Type B pancreatic cell (in vitro differentiated cells): Measurements from ENCODE around the gene LRRC31. TPM values are rescaled to one million over a fixed set of nuclear protein-coding genes. Genes with fewer than 3 reads are reported as not detected.

Experiments used
- DNase-seq: peaks from one replicate; pipeline ENCODE4 v3.0.0; 2021; ENCODE audit warnings: mixed read lengths; ENCODE audit not compliant: unreplicated experiment; ENCODE audit errors: extremely low spot score
- H3K27ac Mint-ChIP-seq: 2 replicates; pipeline ENCODE4 v1.8.0; 2021; ENCODE audit warnings: mild to moderate bottlenecking, mixed read lengths
- H3K27me3 Mint-ChIP-seq: 2 replicates; pipeline ENCODE4 v1.8.0; 2021; ENCODE audit warnings: mixed read lengths
- H3K36me3 Mint-ChIP-seq: 2 replicates; pipeline ENCODE4 v1.8.0; 2021; ENCODE audit warnings: mixed read lengths
- H3K4me1 Mint-ChIP-seq: one replicate; pipeline ENCODE4 v1.8.0; 2021; ENCODE audit warnings: mixed read lengths; ENCODE audit not compliant: unreplicated experiment
- H3K4me3 Mint-ChIP-seq: 2 replicates; pipeline ENCODE4 v1.8.0; 2021; ENCODE audit warnings: mild to moderate bottlenecking, mixed read lengths
- H3K9me3 Mint-ChIP-seq: 2 replicates; pipeline ENCODE4 v1.8.0; 2021; ENCODE audit warnings: mixed read lengths
- total RNA-seq: library from RNA; stranded (reverse); gene quantifications from 2 replicates; pipeline ENCODE4 v1.2.1, GENCODE V29; 2021; ENCODE audit warnings: low replicate concordance
- TF ChIP-seq, protein P1 (sequence below): fragments of 200-600 bp; sonication (generic); conservative IDR thresholded peaks from 2 replicates; pipeline ENCODE4 v1.5.0; 2021; ENCODE audit warnings: antibody characterized with exemption, mild to moderate bottlenecking

LRRC31 gene
- total RNA-seq, 1 donor from 2014 or later, result 1.4 TPM

DNA sequence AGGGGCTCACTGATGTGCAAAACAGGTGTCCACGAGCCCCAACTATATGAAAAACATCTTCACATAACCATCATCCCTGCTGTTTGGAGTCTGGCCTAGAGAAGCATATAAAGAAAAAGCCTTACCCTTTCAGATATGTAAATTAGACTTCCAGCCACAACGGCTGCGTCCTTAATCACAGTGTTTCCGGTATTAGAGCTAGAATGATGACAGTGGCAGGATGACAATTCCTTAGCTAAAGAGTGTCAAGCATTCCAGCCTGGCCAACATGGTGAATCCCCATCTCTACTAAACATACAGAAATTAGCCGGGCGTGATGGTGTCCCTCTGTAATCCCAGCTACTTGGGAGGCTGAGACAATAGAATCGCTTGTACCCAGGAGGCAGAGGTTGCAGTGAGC is 22.2 kb upstream of the LRRC31 start:
- H3K4me1 Mint-ChIP-seq, result no peaks in the 10 kb centered on the region
- no peaks in the 10 kb centered on the region for H3K27me3 Mint-ChIP-seq
- H3K27ac Mint-ChIP-seq, result no peak overlapping the region
- H3K9me3 Mint-ChIP-seq, result no peaks in the 10 kb centered on the region
- TF ChIP-seq, protein P1, sequence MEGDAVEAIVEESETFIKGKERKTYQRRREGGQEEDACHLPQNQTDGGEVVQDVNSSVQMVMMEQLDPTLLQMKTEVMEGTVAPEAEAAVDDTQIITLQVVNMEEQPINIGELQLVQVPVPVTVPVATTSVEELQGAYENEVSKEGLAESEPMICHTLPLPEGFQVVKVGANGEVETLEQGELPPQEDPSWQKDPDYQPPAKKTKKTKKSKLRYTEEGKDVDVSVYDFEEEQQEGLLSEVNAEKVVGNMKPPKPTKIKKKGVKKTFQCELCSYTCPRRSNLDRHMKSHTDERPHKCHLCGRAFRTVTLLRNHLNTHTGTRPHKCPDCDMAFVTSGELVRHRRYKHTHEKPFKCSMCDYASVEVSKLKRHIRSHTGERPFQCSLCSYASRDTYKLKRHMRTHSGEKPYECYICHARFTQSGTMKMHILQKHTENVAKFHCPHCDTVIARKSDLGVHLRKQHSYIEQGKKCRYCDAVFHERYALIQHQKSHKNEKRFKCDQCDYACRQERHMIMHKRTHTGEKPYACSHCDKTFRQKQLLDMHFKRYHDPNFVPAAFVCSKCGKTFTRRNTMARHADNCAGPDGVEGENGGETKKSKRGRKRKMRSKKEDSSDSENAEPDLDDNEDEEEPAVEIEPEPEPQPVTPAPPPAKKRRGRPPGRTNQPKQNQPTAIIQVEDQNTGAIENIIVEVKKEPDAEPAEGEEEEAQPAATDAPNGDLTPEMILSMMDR, result no peak
- no peaks in the 10 kb centered on the region for H3K36me3 Mint-ChIP-seq
- H3K4me3 Mint-ChIP-seq, result no peak overlapping the region
- no peak for DNase-seq

DNA sequence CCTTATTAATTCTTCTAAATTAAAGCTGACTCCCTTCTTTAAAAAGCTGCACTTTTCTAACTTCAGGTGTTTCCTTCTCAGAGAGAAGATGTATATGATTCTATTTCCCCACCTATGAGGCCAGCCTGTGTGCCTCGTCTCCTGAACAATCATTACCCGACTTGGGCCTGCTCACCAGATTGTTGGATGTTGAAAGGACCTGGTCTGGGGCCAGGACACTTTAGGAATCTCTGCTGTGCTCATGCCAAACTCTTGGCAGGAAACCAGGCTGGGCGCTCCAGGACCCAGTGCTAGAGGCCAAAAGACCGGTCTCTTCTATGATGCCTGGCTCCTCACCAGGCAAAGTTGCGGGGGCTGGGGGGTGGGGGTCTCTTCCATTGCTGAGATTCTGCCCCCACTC is 16.9 kb upstream of the LRRC31 start:
- Mint-ChIP-seq H3K4me3 (no peak overlapping the region), H3K36me3 (no peaks in the 10 kb centered on the region), H3K27ac (no peak overlapping the region), H3K27me3 (no peaks in the 10 kb centered on the region), H3K9me3 (no peaks in the 10 kb centered on the region), H3K4me1 (no peaks in the 10 kb centered on the region)
- no peak for DNase-seq
- TF ChIP-seq, protein P1, result no peak

DNA sequence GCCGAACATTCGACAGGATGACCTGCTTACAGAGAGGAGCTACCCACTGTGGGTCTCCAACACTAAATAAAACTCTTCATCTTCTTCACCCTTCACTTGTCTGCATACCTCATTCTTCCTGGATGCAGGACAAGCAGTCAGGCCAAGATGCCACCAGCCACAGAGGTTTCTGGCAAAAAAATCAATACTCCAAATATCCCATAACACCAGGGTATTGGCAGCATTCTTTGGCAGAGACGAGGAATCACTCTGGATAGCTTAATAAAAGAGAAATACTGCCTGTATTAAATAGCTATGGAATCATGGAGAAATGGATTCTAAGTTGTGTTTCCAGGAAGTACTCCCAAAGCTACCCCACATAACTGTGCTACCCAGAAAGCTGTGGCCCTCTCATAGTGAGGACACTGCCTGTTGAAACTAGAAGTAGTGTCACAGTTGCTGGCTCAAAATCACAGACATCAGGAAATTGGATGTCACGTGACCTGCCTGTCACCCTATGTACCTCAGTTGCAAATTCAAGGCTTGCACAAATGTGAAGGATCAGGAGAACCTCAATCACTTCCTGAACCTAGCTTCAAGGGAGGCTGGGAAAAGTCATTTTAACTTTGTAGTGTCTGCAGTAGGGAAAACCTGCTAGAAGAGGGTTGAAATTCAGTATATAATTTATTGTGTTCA is 11.0 kb upstream of the LRRC31 start:
- DNase-seq, result no peak
- no peaks in the 10 kb centered on the region for H3K9me3 Mint-ChIP-seq
- H3K4me3 Mint-ChIP-seq, result no peak overlapping the region
- no peak overlapping the region for H3K27ac Mint-ChIP-seq
- no peaks in the 10 kb centered on the region for H3K27me3 Mint-ChIP-seq
- H3K4me1 Mint-ChIP-seq, result no peaks in the 10 kb centered on the region
- TF ChIP-seq, protein P1, result no peak
- no peaks in the 10 kb centered on the region for H3K36me3 Mint-ChIP-seq

DNA sequence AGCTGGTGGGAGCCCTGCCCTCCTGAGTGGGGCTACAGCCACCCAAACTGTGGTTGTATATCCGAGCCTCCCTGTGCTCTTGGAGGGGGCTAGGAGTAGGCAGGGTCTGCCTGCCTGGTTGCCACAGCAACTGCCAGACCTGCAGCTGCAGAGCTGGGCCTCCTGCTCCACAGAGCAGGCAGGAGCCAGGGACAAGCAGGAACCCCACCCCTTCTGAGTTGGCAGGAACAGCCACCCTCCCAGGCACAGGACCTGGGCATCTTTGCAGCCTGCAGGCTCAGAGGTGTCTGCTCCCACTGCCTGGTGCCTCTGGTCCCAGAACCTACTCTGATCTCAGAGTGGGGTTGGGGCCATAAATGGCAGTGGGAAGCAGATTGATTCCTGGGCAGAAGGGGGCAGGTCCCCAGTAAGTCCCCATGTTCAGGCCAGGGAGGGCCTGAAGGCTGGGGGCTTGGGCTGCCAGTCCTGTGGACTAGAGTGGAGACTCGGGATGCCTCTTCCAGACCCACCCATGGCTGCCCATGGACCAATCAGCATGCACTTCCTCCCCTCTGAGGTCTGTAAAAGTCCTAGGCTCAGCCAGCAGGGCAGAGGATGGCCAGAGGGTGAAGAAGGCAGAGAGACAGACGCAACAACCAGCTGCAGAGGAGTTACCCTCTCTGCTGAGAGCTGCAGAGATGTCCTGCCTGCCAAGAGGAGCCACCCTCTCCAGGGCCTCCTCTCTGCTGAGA is 10.3 kb upstream of the LRRC31 start:
- H3K4me1 Mint-ChIP-seq, result no peaks in the 10 kb centered on the region
- DNase-seq, result no peak
- no peak overlapping the region for H3K4me3 Mint-ChIP-seq
- no peaks in the 10 kb centered on the region for H3K9me3 Mint-ChIP-seq
- H3K27me3 Mint-ChIP-seq, result no peaks in the 10 kb centered on the region
- TF ChIP-seq, protein P1, result no peak
- no peaks in the 10 kb centered on the region for H3K36me3 Mint-ChIP-seq
- no peak overlapping the region for H3K27ac Mint-ChIP-seq

DNA sequence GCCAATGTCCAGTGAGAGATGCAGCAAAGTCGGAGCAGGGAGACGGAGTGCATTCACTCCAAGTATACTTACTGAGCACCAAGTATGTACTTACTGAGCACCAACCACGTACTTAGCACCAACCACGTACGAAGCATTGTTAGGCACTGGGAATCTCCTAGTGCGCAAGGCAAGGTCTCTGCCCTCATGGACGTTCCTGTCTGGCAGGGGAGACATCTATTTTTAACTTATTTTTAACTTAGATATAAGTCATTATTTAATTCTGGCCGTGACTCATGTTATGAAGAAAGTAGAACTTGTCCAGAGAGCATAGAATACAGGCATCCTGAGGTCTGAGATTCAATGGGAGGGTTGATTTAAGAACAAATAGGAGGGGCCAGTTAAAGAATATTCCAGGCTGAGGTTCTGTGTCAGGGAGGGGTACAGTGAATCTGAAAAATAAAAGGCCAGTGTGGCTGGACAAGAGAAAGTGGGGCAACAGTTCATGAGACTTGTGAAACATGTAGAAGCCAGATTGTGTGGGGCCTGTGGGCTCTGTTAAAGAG is 9.3 kb upstream of the LRRC31 start:
- Mint-ChIP-seq H3K4me3 (no peak overlapping the region), H3K36me3 (no peaks in the 10 kb centered on the region), H3K9me3 (peaks cover 5% of the 10 kb centered on the region), H3K27ac (no peak overlapping the region), H3K4me1 (no peaks in the 10 kb centered on the region), H3K27me3 (peaks cover 5% of the 10 kb centered on the region)
- TF ChIP-seq, protein P1, result no peak
- no peak for DNase-seq
